Nucleus accumbens (tissue), 56 donors: ENCODE data around the gene C1QB.
A peak's percentile ranks its signal among the peaks of the same experiment; 100 is the strongest.

Experiments used
- DNase-seq, 56 donors: peaks; one replicate each; lab custom pipeline; 2025; lab: John Stamatoyannopoulos, UW

C1QB gene

GRCh38 chr1:22652881-22653316 is at the start of gene C1QB:
Gene C1QB (plus strand): TSS chr1:22653236. CDS start chr1:22659463, 6,227 bp downstream.
- DNase-seq: peak in 28 of 56 donors; percentile 2 to 51 (median 29)

GRCh38 chr1:22606161-22606560 is 46.9 kb upstream of the C1QB start:
- DNase-seq: no peak

GRCh38 chr1:22607154-22607553 is 45.9 kb upstream of the C1QB start:
- no peak for DNase-seq

- no peak for DNase-seq
Observed at GRCh38 chr1:22608361-22608760, 44.7 kb upstream of the C1QB start.

GRCh38 chr1:22609291-22609690 is 43.7 kb upstream of the C1QB start:
- no peak for DNase-seq

GRCh38 chr1:22611530-22611947 is 41.5 kb upstream of the C1QB start:
- DNase-seq: peak in 1 of 56 donors; percentile 17

- no peak for DNase-seq
Observed at GRCh38 chr1:22612671-22613571, 40.1 kb upstream of the C1QB start.

- no peak for DNase-seq
Observed at GRCh38 chr1:22613572-22613918, 39.5 kb upstream of the C1QB start.

- DNase-seq: no peak
Observed at GRCh38 chr1:22613951-22614350, 39.1 kb upstream of the C1QB start.

GRCh38 chr1:22615886-22616285 is 37.1 kb upstream of the C1QB start:
- no peak for DNase-seq

GRCh38 chr1:22616571-22616970 is 36.5 kb upstream of the C1QB start:
- DNase-seq: no peak

GRCh38 chr1:22618056-22618455 is 35.0 kb upstream of the C1QB start:
- DNase-seq: no peak

GRCh38 chr1:22619252-22619651 is 33.8 kb upstream of the C1QB start:
- DNase-seq: no peak

GRCh38 chr1:22619798-22620197 is 33.2 kb upstream of the C1QB start:
- DNase-seq: no peak

GRCh38 chr1:22621761-22622160 is 31.3 kb upstream of the C1QB start:
- no peak for DNase-seq

GRCh38 chr1:22625262-22625925 is 27.6 kb upstream of the C1QB start:
- no peak for DNase-seq

GRCh38 chr1:22626237-22627157 is 26.5 kb upstream of the C1QB start:
- peak in 1 of 56 donors; percentile 25 for DNase-seq

GRCh38 chr1:22627331-22627730 is 25.7 kb upstream of the C1QB start:
- DNase-seq: no peak

- DNase-seq: no peak
Observed at GRCh38 chr1:22628698-22629444, 24.2 kb upstream of the C1QB start.

- no peak for DNase-seq
Observed at GRCh38 chr1:22629886-22630285, 23.1 kb upstream of the C1QB start.
